Right atrium auricular region (tissue), 2 donors: ENCODE data around the gene SNED1. TPM values are rescaled to one million over a fixed set of nuclear protein-coding genes. Genes with fewer than 3 reads are reported as not detected.

Experiments used
- DNase-seq: peaks from one replicate; pipeline ENCODE4 v3.0.0-alpha.2; 2019; ENCODE audit warnings: low spot score
- H3K27ac ChIP-seq, 2 donors: fragments of 200-600 bp; sonication (generic); 1 replicate in 1 of 2; 2 replicates in 1 of 2; pipeline ENCODE4 v1.5.1; 2016 to 2019
- H3K27me3 ChIP-seq, 2 donors: fragments of 200-600 bp; sonication (generic); one replicate each; pipeline versions ENCODE4 v1.5.1 to v1.6.0; 2017 to 2019
- H3K36me3 ChIP-seq: fragments of 200-600 bp; sonication (generic); one replicate; pipeline ENCODE4 v1.5.1; 2016
- H3K4me1 ChIP-seq, 2 donors: fragments of 200-600 bp; sonication (generic); one replicate each; pipeline versions ENCODE4 v1.5.1 to v1.6.0; 2017 to 2019
- H3K4me3 ChIP-seq, 2 donors: fragments of 200-600 bp; sonication (generic); 1 replicate in 1 of 2; 2 replicates in 1 of 2; pipeline ENCODE4 v1.5.1; 2017 to 2019; ENCODE audit warnings: mild to moderate bottlenecking in 1 of 2, moderate library complexity in 1 of 2
- H3K9me3 ChIP-seq, 2 donors: fragments of 200-600 bp; sonication (generic); one replicate each; pipeline ENCODE4 v1.5.1; 2019
- total RNA-seq, 2 donors: library from RNA; depleted of rRNA; stranded (reverse); fragments of >200 nt; gene quantifications; one replicate each; pipeline ENCODE4 v1.1.0, GENCODE V29; 2016
- TF ChIP-seq, protein P1 (sequence below), 2 donors: fragments of 200-600 bp; sonication (generic); IDR thresholded peaks; one replicate each; pipeline ENCODE4 v1.5.1; 2019; ENCODE audit warnings: antibody characterized with exemption in 2 of 2

SNED1 gene
- total RNA-seq, 2 donors from 2014 or later: 9.9 to 16.4 TPM

DNA sequence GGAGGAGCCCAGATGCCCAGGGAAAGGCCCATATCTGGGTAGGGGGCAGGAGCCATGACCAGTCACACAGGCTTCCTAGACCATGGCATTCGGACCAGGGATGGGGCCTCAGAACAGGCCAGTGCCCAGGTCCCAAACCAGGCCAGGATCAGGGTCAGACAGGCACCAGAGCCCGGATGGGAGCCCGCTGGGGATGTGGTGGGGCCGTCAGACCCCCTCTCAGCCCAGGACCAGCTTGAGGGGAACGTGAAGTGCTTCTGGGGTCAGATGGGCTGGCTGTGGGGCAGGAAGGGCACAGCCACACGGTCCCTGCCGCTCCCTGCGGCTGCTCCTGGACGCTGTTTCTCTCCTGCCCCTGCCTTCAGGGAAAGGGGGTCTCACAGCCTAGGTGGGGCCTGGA is 39.1 kb downstream of the SNED1 start:
- peaks cover 0 to 19% of the 10 kb centered on the region in 2 donors for H3K4me1 ChIP-seq
- no peaks in the 10 kb centered on the region for H3K27me3 ChIP-seq
- no peak overlapping the region for H3K27ac ChIP-seq
- H3K4me3 ChIP-seq: no peak overlapping the region
- H3K9me3 ChIP-seq: no peaks in the 10 kb centered on the region
- TF ChIP-seq, protein P1, sequence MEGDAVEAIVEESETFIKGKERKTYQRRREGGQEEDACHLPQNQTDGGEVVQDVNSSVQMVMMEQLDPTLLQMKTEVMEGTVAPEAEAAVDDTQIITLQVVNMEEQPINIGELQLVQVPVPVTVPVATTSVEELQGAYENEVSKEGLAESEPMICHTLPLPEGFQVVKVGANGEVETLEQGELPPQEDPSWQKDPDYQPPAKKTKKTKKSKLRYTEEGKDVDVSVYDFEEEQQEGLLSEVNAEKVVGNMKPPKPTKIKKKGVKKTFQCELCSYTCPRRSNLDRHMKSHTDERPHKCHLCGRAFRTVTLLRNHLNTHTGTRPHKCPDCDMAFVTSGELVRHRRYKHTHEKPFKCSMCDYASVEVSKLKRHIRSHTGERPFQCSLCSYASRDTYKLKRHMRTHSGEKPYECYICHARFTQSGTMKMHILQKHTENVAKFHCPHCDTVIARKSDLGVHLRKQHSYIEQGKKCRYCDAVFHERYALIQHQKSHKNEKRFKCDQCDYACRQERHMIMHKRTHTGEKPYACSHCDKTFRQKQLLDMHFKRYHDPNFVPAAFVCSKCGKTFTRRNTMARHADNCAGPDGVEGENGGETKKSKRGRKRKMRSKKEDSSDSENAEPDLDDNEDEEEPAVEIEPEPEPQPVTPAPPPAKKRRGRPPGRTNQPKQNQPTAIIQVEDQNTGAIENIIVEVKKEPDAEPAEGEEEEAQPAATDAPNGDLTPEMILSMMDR (IDR thresholded peaks at IDR 0.05): no peak
- DNase-seq: peak; percentile 34
- peaks cover 8% of the 10 kb centered on the region for H3K36me3 ChIP-seq

- no peaks in the 10 kb centered on the region for H3K27me3 ChIP-seq
- peaks cover 0 to 19% of the 10 kb centered on the region in 2 donors for H3K4me1 ChIP-seq
- H3K36me3 ChIP-seq: peaks cover 6% of the 10 kb centered on the region
- TF ChIP-seq, protein P1 (IDR thresholded peaks at IDR 0.05): no peak
- H3K27ac ChIP-seq: no peak overlapping the region
- H3K9me3 ChIP-seq: no peaks in the 10 kb centered on the region
- DNase-seq: peak; percentile 47
- no peak overlapping the region for H3K4me3 ChIP-seq
Measured at GRCh38 chr2:241038374-241039180, 40.2 kb downstream of the SNED1 start.

- DNase-seq: peak; percentile 49
- TF ChIP-seq, protein P1 (IDR thresholded peaks at IDR 0.05): no peak
- H3K36me3 ChIP-seq: no peaks in the 10 kb centered on the region
- no peak overlapping the region for H3K4me3 ChIP-seq
- peaks cover 0 to 19% of the 10 kb centered on the region in 2 donors for H3K4me1 ChIP-seq
- H3K27ac ChIP-seq: no peak overlapping the region
- H3K27me3 ChIP-seq: no peaks in the 10 kb centered on the region
- peaks cover 0 to 3% of the 10 kb centered on the region in 2 donors for H3K9me3 ChIP-seq
Measured at GRCh38 chr2:241039416-241039815, 41.0 kb downstream of the SNED1 start.

GRCh38 chr2:241040081-241040803 is 41.8 kb downstream of the SNED1 start:
- Histone ChIP-seq H3K4me1 (peaks cover 0 to 18% of the 10 kb centered on the region in 2 donors), H3K4me3 (no peak overlapping the region), H3K27ac (no peak overlapping the region), H3K36me3 (no peaks in the 10 kb centered on the region), H3K27me3 (no peaks in the 10 kb centered on the region), H3K9me3 (peaks cover 0 to 11% of the 10 kb centered on the region in 2 donors)
- TF ChIP-seq, protein P1 (IDR thresholded peaks at IDR 0.05): no peak
- DNase-seq: peak; percentile 21

DNA sequence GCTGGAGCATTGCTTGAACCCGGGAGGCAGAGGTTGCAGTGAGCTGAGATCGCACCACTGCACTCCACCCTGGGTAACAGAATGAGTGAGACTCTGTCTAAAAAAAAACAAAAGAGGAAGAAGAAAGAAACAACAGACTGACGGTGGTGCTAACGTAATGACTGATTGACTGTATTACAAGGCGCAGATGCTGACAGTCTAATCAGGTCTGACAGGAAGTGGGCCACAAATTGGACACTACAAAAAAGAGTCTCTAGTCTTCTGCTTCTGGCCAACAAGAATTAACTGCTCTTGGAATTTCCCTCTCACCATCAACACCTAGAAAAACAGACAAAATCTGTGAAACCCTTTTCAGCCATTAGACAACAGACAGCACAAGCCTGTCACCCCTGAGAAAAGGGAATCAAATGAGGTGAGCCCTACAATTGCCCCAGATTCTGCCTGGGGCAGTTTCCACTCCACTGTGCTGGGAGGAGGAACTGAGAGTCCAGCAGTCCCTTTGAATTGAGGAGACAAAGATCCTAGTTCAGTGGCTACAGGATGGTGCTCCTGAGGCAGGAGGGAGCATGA is 43.3 kb downstream of the SNED1 start:
- peak; percentile 18 for DNase-seq
- Histone ChIP-seq H3K9me3 (peaks cover 0 to 12% of the 10 kb centered on the region in 2 donors), H3K27ac (no peak overlapping the region), H3K36me3 (no peaks in the 10 kb centered on the region), H3K4me3 (no peak overlapping the region), H3K27me3 (no peaks in the 10 kb centered on the region), H3K4me1 (peaks cover 0 to 5% of the 10 kb centered on the region in 2 donors)
- TF ChIP-seq, protein P1 (IDR thresholded peaks at IDR 0.05): no peak
